B cell (primary cell): Measurements from ENCODE around the gene SMIM7. TPM values are rescaled to one million over a fixed set of nuclear protein-coding genes. Genes with fewer than 3 reads are reported as not detected.

Experiments
- ATAC-seq: fragments of 200-7000 bp; cut with Tn5 transposase; one replicate; pipeline ENCODE4 v1.10.0; 2021; ENCODE audit warnings: low read depth, mild to moderate bottlenecking, moderate number of reproducible peaks, moderate library complexity
- CTCF ChIA-PET: fragments of 350-600 bp; sonication (Branson Sonifier 250); formaldehyde crosslinking; loops from one replicate; lab custom pipeline; 2021; ENCODE audit warnings: antibody characterized with exemption, inconsistent platforms; lab: Charles Lee
- POLR2A ChIA-PET: fragments of 350-600 bp; sonication (Branson Sonifier 250); formaldehyde crosslinking; loops from one replicate; lab custom pipeline; 2021; ENCODE audit warnings: antibody characterized with exemption; lab: Charles Lee
- DNase-seq: peaks from one replicate; pipeline ENCODE4 v3.0.0; 2013
- H2AFZ ChIP-seq: 2 replicates; pipeline ENCODE4 v1.6.1; 2012; ENCODE audit warnings: mild to moderate bottlenecking, low read depth, low read length; ENCODE audit not compliant: insufficient read depth, poor library complexity, severe bottlenecking
- H3K27ac ChIP-seq, 2 donors: 1 replicate in 1 of 2; 2 replicates in 1 of 2; pipeline ENCODE4 v1.5.1; 2012 to 2013; ENCODE audit warnings: low read length in 2 of 2, mild to moderate bottlenecking in 2 of 2, moderate library complexity in 1 of 2
- H3K27me3 ChIP-seq, 4 experiments: fragments of 200-600 bp in 1 of 4; sonication (generic) in 1 of 4; replicated peaks in 1 of 4; 1 replicate in 2 of 4; 2 replicates in 2 of 4; pipeline versions ENCODE4 v1.6.1 to v1.7.0; 2013 to 2016; ENCODE audit warnings: low read length in 3 of 4, mild to moderate bottlenecking in 2 of 4, mixed read lengths in 1 of 4, moderate library complexity in 1 of 4; ENCODE audit not compliant: insufficient read depth in 4 of 4, control insufficient read depth in 3 of 4; ENCODE audit errors: control extremely low read depth in 1 of 4
- H3K36me3 ChIP-seq, 2 experiments: replicated peaks in 1 of 2; 1 replicate in 1 of 2; 2 replicates in 1 of 2; pipeline versions ENCODE4 v1.6.1 to v1.7.1; 2013; ENCODE audit warnings: low read length in 1 of 2; ENCODE audit not compliant: insufficient read depth in 2 of 2, control insufficient read depth in 1 of 2; ENCODE audit errors: control extremely low read depth in 1 of 2, extremely low read depth in 1 of 2
- H3K4me1 ChIP-seq, 2 donors: fragments of 200-600 bp in 1 of 2; sonication (generic) in 1 of 2; 1 replicate in 1 of 2; 2 replicates in 1 of 2; pipeline versions ENCODE4 v1.5.1 to v1.6.1; 2013 to 2017; ENCODE audit warnings: low read length in 2 of 2; ENCODE audit not compliant: control insufficient read depth in 2 of 2, insufficient read depth in 2 of 2
- H3K4me2 ChIP-seq: replicated peaks from 2 replicates; pipeline ENCODE3; 2012; ENCODE audit warnings: mild to moderate bottlenecking, low read depth, low read length; ENCODE audit not compliant: poor library complexity, severe bottlenecking
- H3K4me3 ChIP-seq, 5 experiments: fragments of 200-600 bp in 1 of 5; sonication (generic) in 1 of 5; 1 replicate in 3 of 5; 2 replicates in 2 of 5; pipeline versions ENCODE4 v1.5.1 to v1.7.0; 2011 to 2016; ENCODE audit warnings: low read length in 4 of 5, mild to moderate bottlenecking in 4 of 5, low read depth in 2 of 5, control low read depth in 1 of 5, moderate library complexity in 1 of 5; ENCODE audit not compliant: insufficient read depth in 1 of 5; ENCODE audit errors: control extremely low read depth in 1 of 5, extremely low read depth in 1 of 5
- H3K79me2 ChIP-seq: fragments of 200-600 bp; sonication (generic); one replicate; pipeline ENCODE4 v1.6.0; 2016; ENCODE audit warnings: low read length; ENCODE audit not compliant: control insufficient read depth, insufficient read depth
- H3K9ac ChIP-seq: fragments of 200-600 bp; sonication (generic); 2 replicates; pipeline ENCODE4 v1.6.1; 2017; ENCODE audit warnings: mild to moderate bottlenecking, low read length, moderate library complexity
- H3K9me3 ChIP-seq, 3 donors: one replicate each; pipeline versions ENCODE4 v1.6.1 to v1.7.1; 2013; ENCODE audit warnings: low read length in 2 of 3; ENCODE audit not compliant: control insufficient read depth in 2 of 3, insufficient read depth in 1 of 3; ENCODE audit errors: control extremely low read depth in 1 of 3
- H4K20me1 ChIP-seq: 2 replicates; pipeline ENCODE4 v1.6.0; 2012; ENCODE audit warnings: mild to moderate bottlenecking, low read length; ENCODE audit not compliant: insufficient read depth, control insufficient read depth, poor library complexity, severe bottlenecking
- H3K27ac Mint-ChIP-seq: one replicate; pipeline ENCODE4 v1.8.0; 2021; ENCODE audit warnings: mixed read lengths
- H3K27me3 Mint-ChIP-seq: one replicate; pipeline ENCODE4 v1.8.0; 2021; ENCODE audit warnings: mixed read lengths
- H3K4me1 Mint-ChIP-seq: one replicate; pipeline ENCODE4 v1.8.0; 2021; ENCODE audit warnings: mixed read lengths
- H3K4me3 Mint-ChIP-seq: one replicate; pipeline ENCODE4 v1.8.0; 2021; ENCODE audit warnings: mixed read lengths
- H3K9me3 Mint-ChIP-seq: one replicate; pipeline ENCODE4 v1.8.0; 2022; ENCODE audit warnings: mixed read lengths; ENCODE audit not compliant: insufficient read depth
- EZH2 ChIP-seq: IDR thresholded peaks from 2 replicates; pipeline ENCODE4 v1.6.1; 2012; ENCODE audit warnings: borderline replicate concordance, low read depth, mild to moderate bottlenecking, moderate library complexity, low read length; ENCODE audit not compliant: insufficient read depth, poor library complexity, severe bottlenecking
- WGBS: methylation state at CpG from one replicate; pipeline ENCODE4 v1.1.5; 2013; ENCODE audit warnings: missing lambda C conversion rate; ENCODE audit not compliant: insufficient coverage; 5-methylcytosine and 5-hydroxymethylcytosine counted together
- intact Hi-C: fragments of 100-400 bp; cut with micrococcal nuclease; formaldehyde crosslinking; loops from one replicate; pipeline ENCODE4 v1.10.0; 2022
- polyA plus RNA-seq: library from polyadenylated mRNA; depleted of rRNA; stranded (reverse); fragments of >200 nt; gene quantifications from 2 replicates; pipeline ENCODE4 v1.2.3, GENCODE V29; 2012
- total RNA-seq, 2 donors: library from RNA; stranded (reverse); fragments of 120-200 nt in 1 of 2; gene quantifications; 1 replicate in 1 of 2; 2 replicates in 1 of 2; pipeline versions ENCODE4 v1.2.3 to v1.2.4, GENCODE V29; 2013 to 2022
- TF ChIP-seq, protein P1 (sequence below): fragments of 200-600 bp; IDR thresholded peaks from one replicate; pipeline ENCODE4 v1.8.0; 2022; ENCODE audit warnings: antibody characterized with exemption, mild to moderate bottlenecking

The SMIM7 gene
- total and polyA plus RNA-seq, 2 donors (not counting 1 experiment from before 2014, with no cell fraction given): 54.7 to 133 TPM

DNA sequence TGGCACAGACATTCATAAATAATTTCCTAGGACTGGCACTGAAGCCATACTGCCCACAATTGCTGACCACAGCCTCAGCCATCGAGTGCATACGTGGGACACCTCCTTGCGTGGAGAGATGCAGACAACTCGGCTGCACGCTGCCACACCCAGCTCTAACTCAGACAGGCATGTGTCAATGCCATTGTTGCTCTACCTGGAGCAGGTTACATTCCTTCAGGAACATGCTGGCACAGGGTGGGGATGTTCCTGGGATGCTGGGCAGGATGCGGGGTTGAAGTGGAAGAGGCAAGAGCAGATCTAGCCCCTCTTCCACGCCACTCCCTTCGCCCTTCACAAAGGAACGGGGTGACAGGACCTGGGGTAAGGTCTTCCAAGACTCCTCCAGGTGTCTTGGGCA lies 63.5 kb downstream of the SMIM7 start:
- H3K4me3 ChIP-seq: no peak overlapping the region
- H3K27me3 ChIP-seq: no peaks in the 10 kb centered on the region
- no peaks in the 10 kb centered on the region for H3K27me3 Mint-ChIP-seq
- intact Hi-C loops: no loop called here
- no peak overlapping the region for H3K9ac ChIP-seq
- ATAC-seq (no peak), DNase-seq (no peak)
- TF ChIP-seq EZH2: no peak
- TF ChIP-seq, protein P1, sequence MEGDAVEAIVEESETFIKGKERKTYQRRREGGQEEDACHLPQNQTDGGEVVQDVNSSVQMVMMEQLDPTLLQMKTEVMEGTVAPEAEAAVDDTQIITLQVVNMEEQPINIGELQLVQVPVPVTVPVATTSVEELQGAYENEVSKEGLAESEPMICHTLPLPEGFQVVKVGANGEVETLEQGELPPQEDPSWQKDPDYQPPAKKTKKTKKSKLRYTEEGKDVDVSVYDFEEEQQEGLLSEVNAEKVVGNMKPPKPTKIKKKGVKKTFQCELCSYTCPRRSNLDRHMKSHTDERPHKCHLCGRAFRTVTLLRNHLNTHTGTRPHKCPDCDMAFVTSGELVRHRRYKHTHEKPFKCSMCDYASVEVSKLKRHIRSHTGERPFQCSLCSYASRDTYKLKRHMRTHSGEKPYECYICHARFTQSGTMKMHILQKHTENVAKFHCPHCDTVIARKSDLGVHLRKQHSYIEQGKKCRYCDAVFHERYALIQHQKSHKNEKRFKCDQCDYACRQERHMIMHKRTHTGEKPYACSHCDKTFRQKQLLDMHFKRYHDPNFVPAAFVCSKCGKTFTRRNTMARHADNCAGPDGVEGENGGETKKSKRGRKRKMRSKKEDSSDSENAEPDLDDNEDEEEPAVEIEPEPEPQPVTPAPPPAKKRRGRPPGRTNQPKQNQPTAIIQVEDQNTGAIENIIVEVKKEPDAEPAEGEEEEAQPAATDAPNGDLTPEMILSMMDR: no peak
- H3K4me1 ChIP-seq: peaks cover 43 to 62% of the 10 kb centered on the region in 2 donors
- H2AFZ ChIP-seq: no peak overlapping the region
- peaks cover 93% of the 10 kb centered on the region for H4K20me1 ChIP-seq
- no peak overlapping the region for H3K27ac ChIP-seq
- H3K9me3 Mint-ChIP-seq: no peaks in the 10 kb centered on the region
- H3K4me2 ChIP-seq: no peak overlapping the region
- ChIA-PET POLR2A (no interaction called here), CTCF (no interaction called here)
- H3K79me2 ChIP-seq: peaks cover 98% of the 10 kb centered on the region
- peaks cover 81% of the 10 kb centered on the region for H3K4me1 Mint-ChIP-seq
- no peak overlapping the region for H3K4me3 Mint-ChIP-seq
- 97% methylated on average over 9 of the region's 9 CpGs for WGBS
- H3K36me3 ChIP-seq: peaks cover 0 to 4% of the 10 kb centered on the region in 2 experiments
- peak overlapping the region; percentile 53 for H3K27ac Mint-ChIP-seq
- peaks cover 0 to 3% (median 0%) of the 10 kb centered on the region in 3 donors for H3K9me3 ChIP-seq

Other genes starting within 250 kb of the SMIM7 start
- gene EPS15L1, start 188.2 kb downstream of the SMIM7 start, total RNA-seq: 127 and 128 TPM in 2 replicates
- gene EPS15L1, start 188.2 kb downstream of the SMIM7 start, polyA plus RNA-seq: 39.4 and 49.8 TPM in 2 replicates
- gene CALR3, start 164.0 kb downstream of the SMIM7 start, total RNA-seq: 0.44 TPM in 1 of 2 replicates, not detected in the other
- gene CALR3, start 164.0 kb downstream of the SMIM7 start, polyA plus RNA-seq: not detected in 2 replicates
- gene C19orf44, start 163.8 kb downstream of the SMIM7 start, total RNA-seq: 8.4 and 9.8 TPM in 2 replicates
- gene C19orf44, start 163.8 kb downstream of the SMIM7 start, polyA plus RNA-seq: 2.6 and 4.9 TPM in 2 replicates
- 87.3 and 98.9 TPM in 2 replicates for gene CHERP, start 117.7 kb downstream of the SMIM7 start, total RNA-seq
- 38.3 and 47.5 TPM in 2 replicates for gene CHERP, start 117.7 kb downstream of the SMIM7 start, polyA plus RNA-seq
- gene SLC35E1, start 87.7 kb downstream of the SMIM7 start, total RNA-seq: 46.8 and 51.6 TPM in 2 replicates
- 23.4 and 26.6 TPM in 2 replicates for gene SLC35E1, start 87.7 kb downstream of the SMIM7 start, polyA plus RNA-seq
- gene MED26, start 31.9 kb downstream of the SMIM7 start, total RNA-seq: 32.2 and 33.6 TPM in 2 replicates
- gene MED26, start 31.9 kb downstream of the SMIM7 start, polyA plus RNA-seq: 15.6 and 21.0 TPM in 2 replicates
- gene TMEM38A, start 995 bp upstream of the SMIM7 start, total RNA-seq: 6.7 and 7.1 TPM in 2 replicates
- gene TMEM38A, start 995 bp upstream of the SMIM7 start, polyA plus RNA-seq: 5.7 and 6.2 TPM in 2 replicates
- gene NWD1, start 59.7 kb upstream of the SMIM7 start, total RNA-seq: 0.07 and 0.12 TPM in 2 replicates
- gene NWD1, start 59.7 kb upstream of the SMIM7 start, polyA plus RNA-seq: 0.06 and 0.13 TPM in 2 replicates
- gene SIN3B, start 169.3 kb upstream of the SMIM7 start, total RNA-seq: 118 and 131 TPM in 2 replicates
- gene SIN3B, start 169.3 kb upstream of the SMIM7 start, polyA plus RNA-seq: 138 and 157 TPM in 2 replicates
- gene F2RL3, start 228.9 kb upstream of the SMIM7 start, total RNA-seq: 0.39 and 1.1 TPM in 2 replicates
- gene F2RL3, start 228.9 kb upstream of the SMIM7 start, polyA plus RNA-seq: 0.01 and 0.19 TPM in 2 replicates